GM10266 (cell line): ENCODE data around the gene DISC1.

Experiments used
- DNase-seq: peaks from one replicate; pipeline ENCODE4 v3.0.0; 2012; ENCODE audit errors: extremely low spot score
- CTCF ChIP-seq: IDR thresholded peaks from 2 replicates; pipeline ENCODE4 v1.5.1; 2012; ENCODE audit warnings: mild to moderate bottlenecking, low read depth; ENCODE audit not compliant: control insufficient read depth, insufficient read depth; ENCODE audit errors: missing control alignments

The DISC1 gene

GRCh38 chr1:232017057-232017456 lies 390.5 kb downstream of the DISC1 start:
- TF ChIP-seq CTCF: no peak
- no peak for DNase-seq

- TF ChIP-seq CTCF: no peak
- no peak for DNase-seq
Measured at GRCh38 chr1:232017759-232018158, 391.2 kb downstream of the DISC1 start.

- DNase-seq: no peak
Measured at GRCh38 chr1:232018231-232019025, 391.8 kb downstream of the DISC1 start.

GRCh38 chr1:232019026-232019340 lies 392.4 kb downstream of the DISC1 start:
- TF ChIP-seq CTCF: no peak
- DNase-seq: no peak

More at GRCh38 chr1:232018231-232019025, 391.8 kb downstream of the DISC1 start:
- TF ChIP-seq CTCF: no peak

- TF ChIP-seq CTCF: no peak
- DNase-seq: no peak
Measured at GRCh38 chr1:232020352-232020751, 393.8 kb downstream of the DISC1 start.

GRCh38 chr1:232029315-232029714 lies 402.7 kb downstream of the DISC1 start:
- DNase-seq: no peak
- TF ChIP-seq CTCF: no peak

GRCh38 chr1:232031156-232031555 lies 404.6 kb downstream of the DISC1 start:
- TF ChIP-seq CTCF: no peak
- DNase-seq: no peak
